ENCODE measurements around the gene IRAK2. TPM values are rescaled to one million over a fixed set of nuclear protein-coding genes. Genes with fewer than 3 reads are reported as not detected.
A peak's percentile ranks its signal among the peaks of the same experiment; 100 is the strongest.

The IRAK2 gene
- polyA plus RNA-seq, 2 of the 4 experiments (the other 2 are of a cell fraction): 7.9 to 12.5 TPM

GRCh38 chr3:10286133-10286524, 121.4 kb downstream of the IRAK2 start:
- POLR2A ChIA-PET: no interaction called here
- no peak overlapping the region for H3K4me2 ChIP-seq
- ATAC-seq: no peak

GRCh38 chr3:10286596-10287295, 122.0 kb downstream of the IRAK2 start:
- FAIRE-seq (no peak), ATAC-seq (peak; percentile 76 to 80), DNase-seq (ENCODE audit: low read depth in 1 of 2, low spot score in 1 of 2) (peak; percentile 72 to 78)
- TF ChIP-seq FOSL2 (IDR thresholded peaks at IDR 0.05) (no peak), FOSL2 (CRISPR knock-in tag; IDR thresholded peaks at IDR 0.05) (peak; percentile 67), ZSCAN20 (CRISPR knock-in tag; IDR thresholded peaks at IDR 0.05) (no peak), RAD21 (conservative IDR thresholded peaks at IDR 0.05 in 1 of 2, IDR thresholded peaks at IDR 0.05 in 1 of 2) (peak; percentile 68 to 69), SMC3 (IDR thresholded peaks at IDR 0.05) (peak; percentile 52), ELK1 (IDR thresholded peaks at IDR 0.05; ENCODE audit: low read depth, low read length) (no peak), ZC3H11A (IDR thresholded peaks at IDR 0.05) (no peak)
- TF ChIP-seq, protein P1, sequence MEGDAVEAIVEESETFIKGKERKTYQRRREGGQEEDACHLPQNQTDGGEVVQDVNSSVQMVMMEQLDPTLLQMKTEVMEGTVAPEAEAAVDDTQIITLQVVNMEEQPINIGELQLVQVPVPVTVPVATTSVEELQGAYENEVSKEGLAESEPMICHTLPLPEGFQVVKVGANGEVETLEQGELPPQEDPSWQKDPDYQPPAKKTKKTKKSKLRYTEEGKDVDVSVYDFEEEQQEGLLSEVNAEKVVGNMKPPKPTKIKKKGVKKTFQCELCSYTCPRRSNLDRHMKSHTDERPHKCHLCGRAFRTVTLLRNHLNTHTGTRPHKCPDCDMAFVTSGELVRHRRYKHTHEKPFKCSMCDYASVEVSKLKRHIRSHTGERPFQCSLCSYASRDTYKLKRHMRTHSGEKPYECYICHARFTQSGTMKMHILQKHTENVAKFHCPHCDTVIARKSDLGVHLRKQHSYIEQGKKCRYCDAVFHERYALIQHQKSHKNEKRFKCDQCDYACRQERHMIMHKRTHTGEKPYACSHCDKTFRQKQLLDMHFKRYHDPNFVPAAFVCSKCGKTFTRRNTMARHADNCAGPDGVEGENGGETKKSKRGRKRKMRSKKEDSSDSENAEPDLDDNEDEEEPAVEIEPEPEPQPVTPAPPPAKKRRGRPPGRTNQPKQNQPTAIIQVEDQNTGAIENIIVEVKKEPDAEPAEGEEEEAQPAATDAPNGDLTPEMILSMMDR (IDR thresholded peaks at IDR 0.05): peak; percentile 64
- CTCF ChIA-PET: interaction anchor here (0.6 to 2.7 kb wide), 30 partner anchors 10 to 496 kb away, joined by 3 to 25 read pairs (median 4); partner anchors contain the start of genes BRK1, CRELD1 and EMC3
- Histone ChIP-seq H3K9me3 (no peaks in the 10 kb centered on the region), H3K4me2 (no peak overlapping the region), H3K4me3 (no peak overlapping the region), H3K4me1 (no peaks in the 10 kb centered on the region), H3K27ac (peak overlapping the region in 1 of 2 experiments; percentile 27; a peak in 1 of 6 replicates)
- POLR2A ChIA-PET: interaction anchor here (1.0 kb wide), 1 partner anchor 34 kb away, joined by 3 read pairs; the partner anchor contains the start of gene SEC13
- WGBS (ENCODE audit: missing lambda C conversion rate): 68% methylated on average over 2 of the region's 2 CpGs

More at GRCh38 chr3:10286133-10286524, 121.4 kb downstream of the IRAK2 start:
- no peaks in the 10 kb centered on the region for H3K4me1 ChIP-seq
- CTCF ChIA-PET: interaction anchor here (0.8 to 2.7 kb wide), 22 partner anchors 10 to 459 kb away, joined by 3 to 25 read pairs (median 5); partner anchors contain the start of genes BRK1 and CRELD1
- WGBS (ENCODE audit: missing lambda C conversion rate): 90% methylated on average over 5 of the region's 5 CpGs
- DNase-seq (ENCODE audit: low read depth in 1 of 2, low spot score in 1 of 2) (no peak), FAIRE-seq (no peak)
- TF ChIP-seq, protein P2, sequence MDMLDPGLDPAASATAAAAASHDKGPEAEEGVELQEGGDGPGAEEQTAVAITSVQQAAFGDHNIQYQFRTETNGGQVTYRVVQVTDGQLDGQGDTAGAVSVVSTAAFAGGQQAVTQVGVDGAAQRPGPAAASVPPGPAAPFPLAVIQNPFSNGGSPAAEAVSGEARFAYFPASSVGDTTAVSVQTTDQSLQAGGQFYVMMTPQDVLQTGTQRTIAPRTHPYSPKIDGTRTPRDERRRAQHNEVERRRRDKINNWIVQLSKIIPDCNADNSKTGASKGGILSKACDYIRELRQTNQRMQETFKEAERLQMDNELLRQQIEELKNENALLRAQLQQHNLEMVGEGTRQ (IDR thresholded peaks at IDR 0.05): no peak
- TF ChIP-seq CEBPB (IDR thresholded peaks at IDR 0.05): no peak
- TF ChIP-seq, protein P3, sequence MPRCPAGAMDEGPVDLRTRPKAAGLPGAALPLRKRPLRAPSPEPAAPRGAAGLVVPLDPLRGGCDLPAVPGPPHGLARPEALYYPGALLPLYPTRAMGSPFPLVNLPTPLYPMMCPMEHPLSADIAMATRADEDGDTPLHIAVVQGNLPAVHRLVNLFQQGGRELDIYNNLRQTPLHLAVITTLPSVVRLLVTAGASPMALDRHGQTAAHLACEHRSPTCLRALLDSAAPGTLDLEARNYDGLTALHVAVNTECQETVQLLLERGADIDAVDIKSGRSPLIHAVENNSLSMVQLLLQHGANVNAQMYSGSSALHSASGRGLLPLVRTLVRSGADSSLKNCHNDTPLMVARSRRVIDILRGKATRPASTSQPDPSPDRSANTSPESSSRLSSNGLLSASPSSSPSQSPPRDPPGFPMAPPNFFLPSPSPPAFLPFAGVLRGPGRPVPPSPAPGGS (IDR thresholded peaks at IDR 0.05): no peak
- TF ChIP-seq HEYL (CRISPR knock-in tag; IDR thresholded peaks at IDR 0.05): no peak
- TF ChIP-seq HOXB5 (CRISPR knock-in tag; IDR thresholded peaks at IDR 0.05): no peak
- no peak for TF ChIP-seq RNF2 (IDR thresholded peaks at IDR 0.05; ENCODE audit: borderline replicate concordance, low read depth)
- TF ChIP-seq MAFK (IDR thresholded peaks at IDR 0.05; ENCODE audit: partially characterized antibody): no peak
- TF ChIP-seq, protein P1 (IDR thresholded peaks at IDR 0.05): no peak
- no peak for TF ChIP-seq ZC3H11A (IDR thresholded peaks at IDR 0.05)
- no peak for TF ChIP-seq FOSB (CRISPR knock-in tag; IDR thresholded peaks at IDR 0.05)
- H3K27ac ChIP-seq: no peak overlapping the region
- H3K4me3 ChIP-seq: no peak overlapping the region
- no peaks in the 10 kb centered on the region for H3K9me3 ChIP-seq

Measured in A549 (cell line).